Activated naive CD4-positive, alpha-beta T cell treated with anti-CD3 and anti-CD28 coated beads, Interleukin-2, amount 50 U/mL, for 16 hours (primary cell): ENCODE results near the gene CWF19L2.

Experiments
- DNase-seq: peaks from one replicate; pipeline ENCODE4 v3.0.0-alpha.2; 2020

The CWF19L2 gene

DNA sequence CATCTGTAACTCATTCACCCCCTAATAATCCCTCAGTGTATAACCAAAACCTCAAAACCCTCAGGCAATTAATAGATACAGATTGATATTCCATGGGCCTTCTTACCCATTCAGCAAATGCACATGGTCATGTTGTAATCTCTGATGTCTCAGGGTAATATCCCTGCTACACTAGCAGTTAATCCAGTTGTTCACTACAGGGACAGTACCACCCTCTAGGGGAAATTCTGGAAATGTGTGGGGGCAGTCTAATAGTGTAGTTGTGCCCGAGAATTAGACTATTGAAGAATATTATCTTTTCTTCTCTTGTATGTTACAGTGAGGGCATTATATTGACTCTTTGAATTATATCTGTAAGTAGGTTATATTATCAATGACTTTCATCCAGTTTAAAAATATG lies 175.4 kb downstream of the CWF19L2 start:
- no peak for DNase-seq
